GM18517 (cell line): ENCODE results near the gene LHFPL2.
"Not testable (repeated sequence)": the region's sequence is repeated elsewhere in the genome, so short reads cannot be mapped to it uniquely, and the experiment has no call there.

ENCODE experiments used
- ATAC-seq: cut with Tn5 transposase; IDR thresholded peaks from one replicate; pipeline ENCODE4 v1.9.1; 2021; ENCODE audit warnings: mild to moderate bottlenecking, moderate library complexity; ENCODE audit not compliant: unreplicated experiment

LHFPL2 gene

GRCh38 chr5:78621291-78621738 is 27.3 kb downstream of the LHFPL2 start:
- no peak for ATAC-seq

- not testable (repeated sequence) for ATAC-seq
Measured at GRCh38 chr5:78620119-78620518, 28.5 kb downstream of the LHFPL2 start.

GRCh38 chr5:78618303-78618702 is 30.3 kb downstream of the LHFPL2 start:
- ATAC-seq: no peak

GRCh38 chr5:78615697-78616096 is 32.9 kb downstream of the LHFPL2 start:
- ATAC-seq: no peak

GRCh38 chr5:78614816-78615215 is 33.8 kb downstream of the LHFPL2 start:
- ATAC-seq: no peak

GRCh38 chr5:78613756-78614155 is 34.8 kb downstream of the LHFPL2 start:
- ATAC-seq: no peak

- no peak for ATAC-seq
Measured at GRCh38 chr5:78613151-78613533, 35.4 kb downstream of the LHFPL2 start.

- ATAC-seq: no peak
Measured at GRCh38 chr5:78612227-78613150, 36.1 kb downstream of the LHFPL2 start.

- no peak for ATAC-seq
Measured at GRCh38 chr5:78611126-78611605, 37.4 kb downstream of the LHFPL2 start.

- ATAC-seq: no peak
Measured at GRCh38 chr5:78610636-78611035, 37.9 kb downstream of the LHFPL2 start.

- no peak for ATAC-seq
Measured at GRCh38 chr5:78610163-78610583, 38.4 kb downstream of the LHFPL2 start.

GRCh38 chr5:78607864-78608263 is 40.7 kb downstream of the LHFPL2 start:
- ATAC-seq: no peak

- ATAC-seq: no peak
Measured at GRCh38 chr5:78606241-78606640, 42.3 kb downstream of the LHFPL2 start.

- ATAC-seq: no peak
Measured at GRCh38 chr5:78605611-78606010, 43.0 kb downstream of the LHFPL2 start.

- no peak for ATAC-seq
Measured at GRCh38 chr5:78604689-78605285, 43.8 kb downstream of the LHFPL2 start.

GRCh38 chr5:78603636-78604175 is 44.9 kb downstream of the LHFPL2 start:
- no peak for ATAC-seq

- ATAC-seq: no peak
Measured at GRCh38 chr5:78602400-78602799, 46.2 kb downstream of the LHFPL2 start.

GRCh38 chr5:78601559-78602314 is 46.8 kb downstream of the LHFPL2 start:
- no peak for ATAC-seq

GRCh38 chr5:78600687-78601414 is 47.7 kb downstream of the LHFPL2 start:
- ATAC-seq: no peak

GRCh38 chr5:78598973-78599372 is 49.6 kb downstream of the LHFPL2 start:
- ATAC-seq: no peak
